Neutrophil (primary cell): Measurements from ENCODE around the gene HPS5.

ENCODE experiments used
- H3K27ac ChIP-seq: fragments of 200-600 bp; sonication (generic); 2 replicates; pipeline ENCODE4 v1.5.1; 2016; ENCODE audit warnings: mild to moderate bottlenecking, moderate library complexity
- H3K27me3 ChIP-seq: fragments of 200-600 bp; sonication (generic); 2 replicates; pipeline ENCODE4 v1.6.0; 2016; ENCODE audit warnings: mild to moderate bottlenecking
- H3K36me3 ChIP-seq: fragments of 200-600 bp; sonication (generic); 2 replicates; pipeline ENCODE4 v1.5.1; 2017
- H3K4me1 ChIP-seq, 2 experiments: fragments of 200-600 bp in 1 of 2; sonication (generic) in 1 of 2; 1 replicate in 1 of 2; 2 replicates in 1 of 2; pipeline versions ENCODE4 v1.5.1 to v1.6.1; 2013 to 2016; ENCODE audit warnings: low read depth in 1 of 2, low read length in 1 of 2, mild to moderate bottlenecking in 1 of 2, moderate library complexity in 1 of 2; ENCODE audit not compliant: control insufficient read depth in 1 of 2, insufficient read depth in 1 of 2
- H3K4me3 ChIP-seq, 2 experiments: fragments of 200-600 bp in 1 of 2; sonication (generic) in 1 of 2; 1 replicate in 1 of 2; 2 replicates in 1 of 2; pipeline ENCODE4 v1.5.1; 2013 to 2016; ENCODE audit warnings: low read depth in 1 of 2, low read length in 1 of 2, mild to moderate bottlenecking in 1 of 2, moderate library complexity in 1 of 2
- H3K9me3 ChIP-seq: fragments of 200-600 bp; sonication (generic); 2 replicates; pipeline ENCODE4 v1.5.1; 2016
- TF ChIP-seq, protein P1 (sequence below): fragments of 200-600 bp; sonication (generic); IDR thresholded peaks from 2 replicates; pipeline ENCODE4 v1.5.1; 2016; ENCODE audit warnings: antibody characterized with exemption

The HPS5 gene

DNA sequence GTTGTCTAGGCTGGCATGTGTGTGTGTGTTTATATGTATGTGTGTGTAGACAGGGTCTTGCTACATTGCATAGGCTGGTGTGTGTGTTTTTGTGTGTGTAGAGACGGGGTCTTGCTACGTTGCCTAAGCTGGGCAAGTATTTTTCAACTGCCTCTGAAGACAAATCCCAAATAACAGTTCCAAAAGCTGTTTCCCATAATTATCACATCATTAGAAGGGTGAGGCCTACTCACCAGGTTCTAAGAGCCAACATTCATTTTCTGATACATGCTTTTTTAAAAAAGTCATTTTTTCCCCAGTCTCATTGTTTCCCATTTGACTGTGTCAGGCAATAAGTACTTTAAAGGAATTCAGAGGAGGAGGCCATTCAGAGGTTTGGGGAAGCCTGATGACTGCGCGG lies 33.0 kb downstream of the HPS5 start:
- no peaks in the 10 kb centered on the region for H3K27me3 ChIP-seq
- H3K36me3 ChIP-seq = peaks cover 95% of the 10 kb centered on the region
- no peak overlapping the region for H3K4me3 ChIP-seq
- TF ChIP-seq, protein P1, sequence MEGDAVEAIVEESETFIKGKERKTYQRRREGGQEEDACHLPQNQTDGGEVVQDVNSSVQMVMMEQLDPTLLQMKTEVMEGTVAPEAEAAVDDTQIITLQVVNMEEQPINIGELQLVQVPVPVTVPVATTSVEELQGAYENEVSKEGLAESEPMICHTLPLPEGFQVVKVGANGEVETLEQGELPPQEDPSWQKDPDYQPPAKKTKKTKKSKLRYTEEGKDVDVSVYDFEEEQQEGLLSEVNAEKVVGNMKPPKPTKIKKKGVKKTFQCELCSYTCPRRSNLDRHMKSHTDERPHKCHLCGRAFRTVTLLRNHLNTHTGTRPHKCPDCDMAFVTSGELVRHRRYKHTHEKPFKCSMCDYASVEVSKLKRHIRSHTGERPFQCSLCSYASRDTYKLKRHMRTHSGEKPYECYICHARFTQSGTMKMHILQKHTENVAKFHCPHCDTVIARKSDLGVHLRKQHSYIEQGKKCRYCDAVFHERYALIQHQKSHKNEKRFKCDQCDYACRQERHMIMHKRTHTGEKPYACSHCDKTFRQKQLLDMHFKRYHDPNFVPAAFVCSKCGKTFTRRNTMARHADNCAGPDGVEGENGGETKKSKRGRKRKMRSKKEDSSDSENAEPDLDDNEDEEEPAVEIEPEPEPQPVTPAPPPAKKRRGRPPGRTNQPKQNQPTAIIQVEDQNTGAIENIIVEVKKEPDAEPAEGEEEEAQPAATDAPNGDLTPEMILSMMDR = no peak
- no peaks in the 10 kb centered on the region for H3K9me3 ChIP-seq
- H3K4me1 ChIP-seq = no peaks in the 10 kb centered on the region
- H3K27ac ChIP-seq = no peak overlapping the region

DNA sequence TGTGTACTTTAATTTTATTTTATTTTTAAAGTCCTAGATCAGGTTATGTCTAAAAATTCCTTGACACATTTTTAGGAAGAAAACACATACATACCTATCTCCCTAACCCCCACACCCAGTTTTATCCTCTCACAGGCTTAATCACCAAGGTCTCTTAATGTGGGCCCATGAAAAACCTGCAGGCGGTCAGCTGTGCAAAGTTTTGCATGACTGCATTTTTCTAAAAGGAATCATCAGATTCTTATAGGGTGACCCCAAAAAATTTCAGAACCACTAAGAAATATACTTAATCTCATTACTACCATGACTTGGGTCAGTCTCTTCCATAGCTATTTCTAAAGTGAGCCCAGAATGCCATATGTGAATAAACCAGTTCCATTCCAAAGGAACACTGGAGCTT lies 36.1 kb downstream of the HPS5 start:
- Histone ChIP-seq H3K36me3 (peaks cover 92% of the 10 kb centered on the region), H3K27ac (no peak overlapping the region), H3K4me3 (no peak overlapping the region), H3K27me3 (no peaks in the 10 kb centered on the region), H3K4me1 (no peaks in the 10 kb centered on the region), H3K9me3 (no peaks in the 10 kb centered on the region)
- TF ChIP-seq, protein P1 = no peak

- H3K27me3 ChIP-seq = no peaks in the 10 kb centered on the region
- no peak overlapping the region for H3K4me3 ChIP-seq
- no peaks in the 10 kb centered on the region for H3K9me3 ChIP-seq
- H3K4me1 ChIP-seq = peaks cover 0 to 4% of the 10 kb centered on the region in 2 experiments
- no peak overlapping the region for H3K27ac ChIP-seq
- peaks cover 82% of the 10 kb centered on the region for H3K36me3 ChIP-seq
- TF ChIP-seq, protein P1 = no peak
Measured at GRCh38 chr11:18282626-18283025, 39.3 kb downstream of the HPS5 start.

GRCh38 chr11:18280438-18281045 lies 41.4 kb downstream of the HPS5 start:
- peaks cover 0 to 4% of the 10 kb centered on the region in 2 experiments for H3K4me1 ChIP-seq
- TF ChIP-seq, protein P1 = no peak

GRCh38 chr11:18277565-18278271 lies 44.2 kb downstream of the HPS5 start:
- TF ChIP-seq, protein P1 = no peak
- H3K4me3 ChIP-seq = no peak overlapping the region
- peaks cover 36% of the 10 kb centered on the region for H3K36me3 ChIP-seq
- H3K27ac ChIP-seq = peak overlapping the region; percentile 12
- no peaks in the 10 kb centered on the region for H3K9me3 ChIP-seq
- H3K4me1 ChIP-seq = peaks cover 0 to 4% of the 10 kb centered on the region in 2 experiments
- H3K27me3 ChIP-seq = no peaks in the 10 kb centered on the region

More at GRCh38 chr11:18280438-18281045, 41.4 kb downstream of the HPS5 start:
- Histone ChIP-seq H3K36me3 (peaks cover 61% of the 10 kb centered on the region), H3K27me3 (no peaks in the 10 kb centered on the region), H3K4me3 (no peak overlapping the region), H3K27ac (no peak overlapping the region), H3K9me3 (no peaks in the 10 kb centered on the region)
